Tibial nerve (tissue), 4 donors: ENCODE data around the gene SYT4. TPM values are rescaled to one million over a fixed set of nuclear protein-coding genes. Genes with fewer than 3 reads are reported as not detected.
A peak's percentile ranks its signal among the peaks of the same experiment; 100 is the strongest.
"Not testable (repeated sequence)": the region's sequence is repeated elsewhere in the genome, so short reads cannot be mapped to it uniquely, and the experiment has no call there.

Source experiments
- DNase-seq, 2 donors: peaks; one replicate each; pipeline ENCODE4 v3.0.0-alpha.2; 2019; ENCODE audit warnings: low spot score in 2 of 2
- H3K27ac ChIP-seq, 4 donors: fragments of 200-600 bp; sonication (generic) in 3 of 4; one replicate each; pipeline ENCODE4 v1.5.1; 2017 to 2019; ENCODE audit warnings: mild to moderate bottlenecking in 1 of 4
- H3K27me3 ChIP-seq, 2 donors: fragments of 200-600 bp; sonication (generic) in 1 of 2; one replicate each; pipeline versions ENCODE4 v1.5.1 to v1.6.0; 2017 to 2019
- H3K36me3 ChIP-seq, 3 donors: fragments of 200-600 bp; sonication (generic); one replicate each; pipeline ENCODE4 v1.5.1; 2018 to 2019
- H3K4me1 ChIP-seq, 4 donors: fragments of 200-600 bp; sonication (generic) in 3 of 4; one replicate each; pipeline ENCODE4 v1.5.1; 2017 to 2019
- H3K4me3 ChIP-seq, 4 donors: fragments of 200-600 bp; sonication (generic) in 3 of 4; one replicate each; pipeline ENCODE4 v1.5.1; 2017 to 2019; ENCODE audit warnings: mild to moderate bottlenecking in 1 of 4, moderate library complexity in 1 of 4
- H3K9me3 ChIP-seq, 4 donors: fragments of 200-600 bp; sonication (generic) in 3 of 4; one replicate each; pipeline ENCODE4 v1.5.1; 2017 to 2019
- CTCF ChIP-seq, 5 experiments: fragments of 200-600 bp in 3 of 5; fragments of 450-650 bp in 2 of 5; sonication (generic) in 3 of 5; IDR thresholded peaks; one replicate each; pipeline ENCODE4 v1.5.1; 2016 to 2019; ENCODE audit warnings: antibody characterized with exemption in 5 of 5, mild to moderate bottlenecking in 3 of 5, moderate library complexity in 2 of 5
- EP300 ChIP-seq, 2 donors: sonication (generic); formaldehyde crosslinking; IDR thresholded peaks; one replicate each; pipeline ENCODE4 v1.6.1; 2017; ENCODE audit warnings: antibody characterized with exemption in 2 of 2, mild to moderate bottlenecking in 1 of 2
- POLR2A ChIP-seq, 2 donors: fragments of 450-650 bp; IDR thresholded peaks; one replicate each; pipeline ENCODE4 v1.6.1; 2017; ENCODE audit warnings: antibody characterized with exemption in 2 of 2, mild to moderate bottlenecking in 2 of 2, moderate library complexity in 2 of 2
- WGBS, 2 donors: methylation state at CpG; one replicate each; pipeline ENCODE4 v1.1.5; 2018; 5-methylcytosine and 5-hydroxymethylcytosine counted together
- total RNA-seq, 4 donors: library from RNA; depleted of rRNA; stranded (reverse); fragments of >200 nt; gene quantifications; one replicate each; pipeline ENCODE4 v1.1.0, GENCODE V29; 2016

SYT4 gene
- total RNA-seq: not detected

- 1 to 4% methylated on average over 20 of the region's 20 CpGs for WGBS, 2 donors
- Histone ChIP-seq H3K27ac (no peak within 1 kb of the TSS), H3K27me3 (peaks cover 0 to 16% of the 10 kb centered on the region in 2 donors), H3K9me3 (no peaks in the 10 kb centered on the region), H3K36me3 (no peaks in the 10 kb centered on the region), H3K4me1 (peaks cover 0 to 8% (median 0%) of the 10 kb centered on the region in 4 donors), H3K4me3 (no peak within 1 kb of the TSS)
- peak in 1 of 2 donors; percentile 24 for DNase-seq
- TF ChIP-seq CTCF (IDR thresholded peaks at IDR 0.05) (no peak), EP300 (IDR thresholded peaks at IDR 0.05) (no peak), POLR2A (IDR thresholded peaks at IDR 0.05) (no peak)
These were observed at the start of gene SYT4 for GRCh38 chr18:43277164-43277600. SYT4 (minus strand) TSS chr18:43277490; CDS start chr18:43277281, 209 bp downstream.

- Histone ChIP-seq H3K27me3 (no peaks in the 10 kb centered on the region), H3K9me3 (no peaks in the 10 kb centered on the region), H3K4me3 (no peak overlapping the region), H3K36me3 (no peaks in the 10 kb centered on the region), H3K4me1 (no peaks in the 10 kb centered on the region), H3K27ac (no peak overlapping the region)
- TF ChIP-seq EP300 (IDR thresholded peaks at IDR 0.05) (no peak), POLR2A (IDR thresholded peaks at IDR 0.05) (no peak), CTCF (IDR thresholded peaks at IDR 0.05) (no peak)
- DNase-seq: no peak
- WGBS, 2 donors: 68 to 90% methylated on average over 1 of the region's 1 CpG
These were observed 44.8 kb upstream of the SYT4 start for GRCh38 chr18:43322132-43322531.

- Histone ChIP-seq H3K27ac (no peak overlapping the region), H3K4me1 (no peaks in the 10 kb centered on the region), H3K9me3 (no peaks in the 10 kb centered on the region), H3K36me3 (no peaks in the 10 kb centered on the region), H3K27me3 (no peaks in the 10 kb centered on the region), H3K4me3 (no peak overlapping the region)
- TF ChIP-seq CTCF (IDR thresholded peaks at IDR 0.05): no peak
- TF ChIP-seq POLR2A (IDR thresholded peaks at IDR 0.05): no peak
- TF ChIP-seq EP300 (IDR thresholded peaks at IDR 0.05): no peak
- WGBS, 2 donors: 68 to 71% methylated on average over 3 of the region's 3 CpGs
- no peak for DNase-seq
These were observed 37.7 kb upstream of the SYT4 start for GRCh38 chr18:43314941-43315340.

GRCh38 chr18:43312891-43313290, 35.6 kb upstream of the SYT4 start:
- Histone ChIP-seq H3K4me1 (no peaks in the 10 kb centered on the region), H3K36me3 (no peaks in the 10 kb centered on the region), H3K27me3 (no peaks in the 10 kb centered on the region), H3K4me3 (no peak overlapping the region), H3K9me3 (no peaks in the 10 kb centered on the region), H3K27ac (no peak overlapping the region)
- no peak for DNase-seq
- WGBS, 2 donors: 84 to 88% methylated on average over 1 of the region's 1 CpG
- no peak for TF ChIP-seq POLR2A (IDR thresholded peaks at IDR 0.05)
- no peak for TF ChIP-seq CTCF (IDR thresholded peaks at IDR 0.05)
- no peak for TF ChIP-seq EP300 (IDR thresholded peaks at IDR 0.05)

- WGBS, 2 donors: 53 to 62% methylated on average over 1 of the region's 1 CpG
- Histone ChIP-seq H3K4me3 (no peak overlapping the region), H3K27ac (no peak overlapping the region), H3K36me3 (no peaks in the 10 kb centered on the region), H3K27me3 (no peaks in the 10 kb centered on the region), H3K9me3 (no peaks in the 10 kb centered on the region), H3K4me1 (no peaks in the 10 kb centered on the region)
- no peak for TF ChIP-seq EP300 (IDR thresholded peaks at IDR 0.05)
- TF ChIP-seq POLR2A (IDR thresholded peaks at IDR 0.05): no peak
- DNase-seq: no peak
These were observed 32.9 kb upstream of the SYT4 start for GRCh38 chr18:43310239-43310638.

GRCh38 chr18:43303376-43303775, 26.1 kb upstream of the SYT4 start:
- no peaks in the 10 kb centered on the region for H3K9me3 ChIP-seq
- no peak overlapping the region for H3K27ac ChIP-seq
- H3K36me3 ChIP-seq: no peaks in the 10 kb centered on the region
- no peak for DNase-seq
- WGBS, 2 donors: 73 to 75% methylated on average over 2 of the region's 2 CpGs
- TF ChIP-seq CTCF (IDR thresholded peaks at IDR 0.05) (no peak), EP300 (IDR thresholded peaks at IDR 0.05) (no peak), POLR2A (IDR thresholded peaks at IDR 0.05) (no peak)
- H3K27me3 ChIP-seq: no peaks in the 10 kb centered on the region
- H3K4me3 ChIP-seq: no peak overlapping the region
- no peaks in the 10 kb centered on the region for H3K4me1 ChIP-seq

GRCh38 chr18:43286187-43286586, 8.9 kb upstream of the SYT4 start:
- WGBS, 2 donors: 85 to 91% methylated on average over 11 of the region's 11 CpGs
- H3K36me3 ChIP-seq, DNase-seq, H3K9me3 ChIP-seq, H3K4me3 ChIP-seq, H3K4me1 ChIP-seq, H3K27me3 ChIP-seq, H3K27ac ChIP-seq: not testable (repeated sequence)
